Forelimb muscle (tissue), 1 donor: ENCODE measurements around the gene MRPL16. TPM values are rescaled to one million over a fixed set of nuclear protein-coding genes. Genes with fewer than 3 reads are reported as not detected.
"Not testable (repeated sequence)": the region's sequence is repeated elsewhere in the genome, so short reads cannot be mapped to it uniquely, and the experiment has no call there.

Experiments
- DNase-seq: peaks from one replicate; pipeline ENCODE4 v3.0.0-alpha.2; 2013; ENCODE audit warnings: low read depth
- polyA plus RNA-seq: library from polyadenylated mRNA; unstranded; fragments of 120-200 nt; gene quantifications from one replicate; pipeline ENCODE4 v1.2.1, GENCODE V29; 2013; ENCODE audit not compliant: insufficient read length

MRPL16 gene
- 31.6 TPM for polyA plus RNA-seq

GRCh38 chr11:59810189-59810910 lies at the start of gene MRPL16:
TSS of gene MRPL16 (minus strand) at chr11:59810778. CDS start at chr11:59810658, 120 bp downstream.
- DNase-seq, result peak; percentile 56

- DNase-seq, result no peak
Measured at GRCh38 chr11:59859673-59860072, 49.1 kb upstream of the MRPL16 start.

GRCh38 chr11:59857439-59858434 lies 47.2 kb upstream of the MRPL16 start:
- DNase-seq, result no peak

- DNase-seq, result no peak
Measured at GRCh38 chr11:59854871-59855270, 44.3 kb upstream of the MRPL16 start.

GRCh38 chr11:59851416-59851815 lies 40.8 kb upstream of the MRPL16 start:
- DNase-seq, result not testable (repeated sequence)

- DNase-seq, result not testable (repeated sequence)
Measured at GRCh38 chr11:59849551-59849950, 39.0 kb upstream of the MRPL16 start.

GRCh38 chr11:59849129-59849528 lies 38.6 kb upstream of the MRPL16 start:
- DNase-seq, result no peak

- DNase-seq, result not testable (repeated sequence)
Measured at GRCh38 chr11:59848439-59848838, 37.9 kb upstream of the MRPL16 start.

GRCh38 chr11:59847626-59848025 lies 37.0 kb upstream of the MRPL16 start:
- DNase-seq, result no peak

- no peak for DNase-seq
Measured at GRCh38 chr11:59846556-59846955, 36.0 kb upstream of the MRPL16 start.

- no peak for DNase-seq
Measured at GRCh38 chr11:59845399-59845798, 34.8 kb upstream of the MRPL16 start, which contains the start of gene CBLIF. TSS of gene CBLIF (minus strand) at chr11:59845499. CDS start at chr11:59845453, 46 bp downstream.

GRCh38 chr11:59842316-59842715 lies 31.7 kb upstream of the MRPL16 start:
- DNase-seq, result no peak

- DNase-seq, result no peak
Measured at GRCh38 chr11:59841514-59841913, 30.9 kb upstream of the MRPL16 start.

- no peak for DNase-seq
Measured at GRCh38 chr11:59839615-59840014, 29.0 kb upstream of the MRPL16 start.

- DNase-seq, result no peak
Measured at GRCh38 chr11:59833602-59834001, 23.0 kb upstream of the MRPL16 start.

GRCh38 chr11:59829358-59829757 lies 18.8 kb upstream of the MRPL16 start:
- no peak for DNase-seq

- no peak for DNase-seq
Measured at GRCh38 chr11:59822989-59823566, 12.5 kb upstream of the MRPL16 start.

GRCh38 chr11:59818572-59818971 lies 8.0 kb upstream of the MRPL16 start:
- no peak for DNase-seq

- DNase-seq, result not testable (repeated sequence)
Measured at GRCh38 chr11:59816434-59816833, 5.9 kb upstream of the MRPL16 start.

- no peak for DNase-seq
Measured at GRCh38 chr11:59815754-59816153, 5.2 kb upstream of the MRPL16 start.

GRCh38 chr11:59814021-59814420 lies 3.4 kb upstream of the MRPL16 start:
- no peak for DNase-seq

GRCh38 chr11:59813364-59813763 lies 2.8 kb upstream of the MRPL16 start:
- no peak for DNase-seq
